Right renal pelvis (tissue), 4 donors: ENCODE measurements around the gene KCNJ10. TPM values are rescaled to one million over a fixed set of nuclear protein-coding genes. Genes with fewer than 3 reads are reported as not detected.
A peak's percentile ranks its signal among the peaks of the same experiment; 100 is the strongest.
"Not testable (repeated sequence)": the region's sequence is repeated elsewhere in the genome, so short reads cannot be mapped to it uniquely, and the experiment has no call there.

ENCODE experiments used
- DNase-seq, 4 donors: peaks; one replicate each; pipeline ENCODE4 v3.0.0-alpha.2; 2013; ENCODE audit warnings: low read depth in 4 of 4, low spot score in 3 of 4, missing footprints in 1 of 4
- polyA plus RNA-seq, 4 donors: library from polyadenylated mRNA; unstranded; fragments of 120-200 nt; gene quantifications; one replicate each; pipeline ENCODE4 v1.2.1, GENCODE V29; 2013; ENCODE audit not compliant: insufficient read length in 4 of 4

KCNJ10 gene
- polyA plus RNA-seq, 4 donors: 24.5 to 33.1 (median 30.7) TPM

- no peak for DNase-seq
Measured at GRCh38 chr1:160064746-160065145, 5.2 kb downstream of the KCNJ10 start.

GRCh38 chr1:160064164-160064563 is 5.8 kb downstream of the KCNJ10 start:
- no peak for DNase-seq

DNA sequence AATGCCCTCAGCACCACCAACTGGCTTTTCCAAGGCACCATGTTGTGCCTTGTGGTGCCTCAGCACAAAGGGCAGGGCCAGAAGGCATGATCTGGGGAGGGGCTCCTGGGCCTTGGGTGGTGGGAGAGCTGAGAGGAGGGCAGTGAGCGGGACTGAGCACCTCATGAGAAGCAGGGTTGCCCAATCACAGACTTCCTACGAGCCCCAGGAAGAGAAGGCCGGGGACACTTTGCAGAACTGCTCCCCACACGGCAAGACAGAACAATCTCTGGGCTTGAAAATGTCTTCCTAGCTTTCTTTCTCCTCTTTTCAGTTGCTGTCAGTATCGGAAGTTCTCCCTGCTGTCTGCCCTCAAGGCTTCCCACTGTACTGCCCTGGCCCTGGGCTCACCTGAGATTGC is 6.8 kb downstream of the KCNJ10 start:
- no peak for DNase-seq

GRCh38 chr1:160062230-160062532 is 7.8 kb downstream of the KCNJ10 start:
- DNase-seq: no peak

- DNase-seq: peak in 2 of 4 donors; percentile 37 to 38
Measured at GRCh38 chr1:160061369-160062229, 8.4 kb downstream of the KCNJ10 start.

DNA sequence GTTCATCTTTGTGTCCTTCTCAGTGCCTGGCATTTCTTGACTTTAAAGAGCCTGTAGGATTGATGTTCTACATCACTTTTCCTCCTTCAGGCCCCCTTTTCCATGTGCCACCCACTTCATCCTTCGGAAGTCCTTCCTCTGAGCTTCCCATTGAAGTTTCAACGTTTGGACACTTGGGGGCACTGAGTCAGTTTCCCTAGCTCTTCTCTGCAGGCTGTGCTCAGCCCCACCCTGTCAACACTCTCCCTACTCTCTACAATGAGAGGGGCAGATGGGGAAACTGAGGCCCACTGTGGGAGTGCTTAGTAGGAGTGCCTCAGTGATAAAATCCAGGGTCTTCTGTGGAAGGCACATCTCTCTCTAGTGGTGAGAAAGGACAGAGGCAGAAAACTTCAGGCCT is 11.9 kb downstream of the KCNJ10 start:
- DNase-seq: no peak

DNA sequence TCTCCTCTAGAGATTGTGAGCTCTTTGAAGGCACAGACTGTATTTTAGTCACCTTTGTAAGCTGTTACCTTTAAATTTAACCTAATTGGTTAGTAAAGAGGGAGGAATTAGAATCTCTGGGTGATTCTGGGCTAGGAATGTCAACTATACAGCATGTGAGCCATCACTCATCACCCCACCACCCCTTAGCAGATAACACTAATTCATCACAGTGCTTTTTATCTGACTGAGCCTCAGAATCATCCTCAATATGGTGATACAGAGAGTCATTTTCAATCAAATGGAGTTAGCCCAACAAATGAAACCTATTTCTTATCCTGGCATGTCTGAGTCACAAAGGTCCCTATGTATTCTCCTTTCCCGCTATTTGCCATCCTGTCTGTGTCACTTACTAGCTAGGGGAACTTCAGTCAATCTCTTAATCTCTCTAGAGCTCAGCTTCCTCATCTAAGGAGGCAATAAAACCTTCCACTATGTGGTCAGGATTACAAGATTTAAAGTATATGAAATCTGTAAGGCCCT is 13.3 kb downstream of the KCNJ10 start:
- no peak for DNase-seq

DNA sequence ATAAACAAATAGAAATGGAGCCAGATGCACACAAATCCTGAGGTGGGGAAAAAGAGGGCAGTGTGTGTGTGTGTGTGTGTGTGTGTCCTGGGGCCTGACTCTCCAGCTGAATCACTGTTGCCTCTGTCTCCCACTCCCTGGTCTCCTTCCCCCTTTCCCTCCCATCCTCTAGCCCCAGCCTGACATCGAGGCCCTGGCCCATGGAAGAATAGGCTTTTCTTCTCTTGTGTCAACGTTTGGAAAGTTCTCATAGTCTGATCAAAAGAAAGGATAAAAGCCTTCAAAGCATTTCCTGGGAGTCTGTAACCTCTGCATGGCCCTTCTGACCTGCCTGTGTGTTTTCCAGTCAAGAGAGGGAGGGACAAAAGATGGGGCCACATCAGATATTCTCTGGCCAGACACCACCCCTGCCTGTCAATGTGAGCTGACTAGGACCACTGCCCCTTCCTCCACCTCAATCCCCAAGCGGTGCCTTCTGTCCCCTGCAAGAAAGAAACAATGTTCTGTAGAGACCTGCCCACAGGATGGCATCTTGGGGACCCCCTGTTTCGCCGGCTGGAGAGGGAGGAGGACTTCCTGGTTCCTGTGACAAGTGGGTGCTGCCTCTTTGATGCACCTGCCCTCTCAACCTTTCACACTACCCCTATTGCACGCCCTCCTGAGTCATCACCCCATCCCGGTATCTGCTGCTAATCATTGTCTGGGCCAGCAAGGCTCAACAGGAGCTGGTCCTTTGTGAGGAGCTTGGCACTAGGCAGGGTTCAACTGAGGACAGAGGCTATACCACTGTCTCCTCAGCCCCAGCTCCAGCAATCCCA is 16.2 kb downstream of the KCNJ10 start:
- no peak for DNase-seq

DNA sequence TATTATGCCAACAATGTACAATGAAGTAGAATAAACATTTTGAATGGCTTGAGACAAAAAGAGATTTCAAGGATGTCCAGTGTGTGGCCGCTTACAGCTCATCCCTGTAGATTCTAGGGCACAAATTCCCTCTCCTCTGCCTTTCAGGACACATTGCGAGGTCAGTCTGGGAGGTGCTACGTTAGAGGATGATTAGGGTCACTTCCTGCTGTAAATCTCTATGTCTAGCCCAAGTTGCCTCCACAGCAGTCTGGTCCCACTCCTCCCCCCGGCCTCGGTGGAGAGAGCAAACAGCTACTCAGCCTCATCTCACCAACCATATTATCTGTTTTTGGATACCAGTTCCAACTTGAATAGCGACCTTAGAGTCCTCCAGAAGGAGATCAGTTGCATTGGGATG is 17.0 kb downstream of the KCNJ10 start:
- DNase-seq: no peak

GRCh38 chr1:160050619-160051018 is 19.3 kb downstream of the KCNJ10 start:
- no peak for DNase-seq

GRCh38 chr1:160050182-160050581 is 19.8 kb downstream of the KCNJ10 start:
- DNase-seq: not testable (repeated sequence)

DNA sequence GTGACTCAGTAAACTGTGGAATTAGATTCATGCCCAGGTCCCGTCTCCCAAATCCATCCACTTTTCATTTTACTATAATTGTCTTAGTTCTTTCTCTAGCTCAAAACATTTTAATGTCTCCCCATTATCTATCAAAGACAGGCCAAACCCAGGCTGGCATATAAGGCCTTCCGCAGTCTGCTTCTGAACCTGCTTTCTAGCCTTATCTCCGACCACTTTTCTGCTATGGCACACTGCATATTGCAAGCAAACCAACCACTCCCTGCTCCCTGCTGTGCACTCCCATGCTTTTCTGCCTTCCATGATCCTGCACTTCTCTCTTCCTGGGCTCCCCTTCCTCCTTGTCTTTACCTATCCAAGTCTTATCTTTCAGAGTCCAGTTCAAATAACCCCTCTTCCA is 20.9 kb downstream of the KCNJ10 start:
- no peak for DNase-seq

DNA sequence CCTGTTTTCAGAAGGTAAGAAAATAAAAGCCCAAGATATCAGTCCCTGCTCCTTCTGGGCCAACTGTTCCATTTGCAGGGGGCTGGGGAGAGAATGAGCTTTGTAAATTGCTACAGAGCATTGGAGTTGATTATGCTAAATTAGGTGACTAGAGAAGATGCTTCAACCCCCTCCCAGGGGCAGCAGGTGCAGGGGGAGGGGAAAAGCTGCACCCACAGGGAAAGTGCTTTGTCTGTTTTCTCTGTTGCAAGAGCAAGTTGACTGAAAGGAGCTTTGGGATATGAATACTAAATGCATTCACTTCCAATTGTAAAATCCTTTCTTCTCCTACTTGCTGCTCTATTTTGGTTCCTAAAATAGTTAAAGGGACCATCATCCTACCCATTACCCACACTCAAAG is 21.6 kb downstream of the KCNJ10 start:
- no peak for DNase-seq

DNA sequence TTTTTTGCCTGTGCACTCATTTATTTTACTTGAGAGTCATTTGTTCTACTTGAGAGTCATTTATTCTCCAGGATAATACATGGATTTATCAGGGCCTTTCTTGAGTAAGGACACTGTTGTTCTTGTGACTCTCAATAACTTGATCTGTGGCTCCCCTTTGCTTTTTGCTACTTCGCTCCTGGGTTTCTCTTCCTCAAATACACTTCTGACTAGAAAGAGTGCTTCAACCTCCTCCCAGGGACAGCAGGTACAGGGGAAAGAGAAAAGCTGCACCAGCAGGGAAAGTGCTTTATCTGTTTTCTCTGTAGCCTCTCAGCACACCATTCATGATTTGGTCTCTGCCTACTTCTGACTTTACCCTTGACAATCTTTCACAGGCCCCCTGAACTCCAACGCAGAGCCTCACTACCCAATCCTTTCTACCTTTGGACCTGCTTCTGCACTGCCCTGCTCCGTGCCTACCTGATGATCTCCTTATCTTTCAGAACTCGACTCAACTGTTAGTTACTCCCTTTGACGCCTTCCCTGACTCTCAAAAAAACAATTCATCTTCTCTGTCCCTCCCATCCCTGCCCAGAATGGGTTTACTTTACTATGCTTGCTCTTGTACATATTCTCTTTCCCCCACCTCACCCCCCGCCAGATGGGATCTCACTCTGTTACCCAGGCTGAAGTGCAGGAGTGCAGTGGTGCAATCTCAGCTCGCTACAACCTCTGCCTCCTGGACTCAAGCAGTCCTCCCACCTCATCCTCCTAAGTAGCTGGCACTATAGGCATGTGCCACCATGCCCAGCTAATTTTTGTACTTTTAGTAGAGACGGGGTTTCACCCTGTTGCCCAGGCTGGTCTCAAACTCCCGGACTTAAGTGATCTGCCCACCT is 22.6 kb downstream of the KCNJ10 start:
- DNase-seq: no peak

- no peak for DNase-seq
Measured at GRCh38 chr1:160046494-160047110, 23.4 kb downstream of the KCNJ10 start.

GRCh38 chr1:160045653-160046052 is 24.3 kb downstream of the KCNJ10 start:
- DNase-seq: no peak

- DNase-seq: no peak
Measured at GRCh38 chr1:160043543-160043942, 26.4 kb downstream of the KCNJ10 start.

GRCh38 chr1:160040476-160040875 is 29.5 kb downstream of the KCNJ10 start:
- DNase-seq: no peak

- DNase-seq: no peak
Measured at GRCh38 chr1:160032165-160032820, 37.7 kb downstream of the KCNJ10 start.
